Activated T-helper 1 cell treated with Interleukin-2 at 50 U/mL for 16 hours (primary cell): Measurements from ENCODE around the gene CRHR1.

Experiments used
- DNase-seq: peaks from one replicate; pipeline ENCODE4 v3.0.0-alpha.2; 2020; ENCODE audit warnings: low read depth

CRHR1 gene

GRCh38 chr17:45824475-45824874 is 40.4 kb downstream of the CRHR1 start:
- no peak for DNase-seq

GRCh38 chr17:45824901-45825492 is 40.9 kb downstream of the CRHR1 start:
- DNase-seq = no peak

DNA sequence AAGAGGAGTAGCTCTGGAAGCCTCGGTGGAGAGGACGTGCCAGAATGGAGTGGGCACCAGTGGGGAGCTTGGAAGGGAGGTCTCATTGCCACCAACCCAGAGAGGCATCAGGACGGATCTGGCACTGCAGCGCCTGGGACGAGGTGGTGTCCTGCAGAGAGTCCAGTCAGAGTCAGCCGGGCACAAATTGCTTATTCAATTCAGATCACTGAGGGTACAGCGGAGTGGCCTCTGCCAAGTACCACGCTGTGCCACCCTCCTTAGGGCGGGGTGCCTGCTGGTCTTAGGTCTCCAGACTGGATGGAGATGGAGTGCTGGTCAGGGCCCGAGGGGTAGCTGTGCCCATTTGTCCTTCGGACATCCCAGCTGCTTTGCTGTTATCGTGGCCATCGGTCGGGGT is 41.7 kb downstream of the CRHR1 start:
- DNase-seq = no peak

GRCh38 chr17:45826919-45827588 is 42.9 kb downstream of the CRHR1 start:
- no peak for DNase-seq

DNA sequence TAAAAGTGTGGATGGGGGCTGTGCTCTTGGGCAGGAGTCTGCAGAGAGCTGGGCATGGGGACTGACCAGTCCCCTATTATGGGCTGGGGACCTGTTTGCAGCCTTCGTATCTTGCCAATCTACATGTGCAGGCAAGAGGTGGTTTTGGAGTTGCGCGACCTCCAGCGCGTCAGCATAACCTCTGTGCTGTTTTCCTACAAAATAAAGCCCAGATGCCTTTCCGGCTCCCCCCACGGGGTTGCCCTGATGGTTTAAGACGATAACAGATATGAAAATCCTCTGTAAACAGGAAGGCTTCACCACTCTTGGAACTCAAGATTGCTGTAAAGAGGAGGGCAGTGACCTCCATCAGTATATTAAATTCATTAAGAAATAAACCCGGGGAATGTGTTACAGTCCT is 44.1 kb downstream of the CRHR1 start:
- DNase-seq = no peak

GRCh38 chr17:45828582-45829133 is 44.5 kb downstream of the CRHR1 start:
- DNase-seq = no peak

DNA sequence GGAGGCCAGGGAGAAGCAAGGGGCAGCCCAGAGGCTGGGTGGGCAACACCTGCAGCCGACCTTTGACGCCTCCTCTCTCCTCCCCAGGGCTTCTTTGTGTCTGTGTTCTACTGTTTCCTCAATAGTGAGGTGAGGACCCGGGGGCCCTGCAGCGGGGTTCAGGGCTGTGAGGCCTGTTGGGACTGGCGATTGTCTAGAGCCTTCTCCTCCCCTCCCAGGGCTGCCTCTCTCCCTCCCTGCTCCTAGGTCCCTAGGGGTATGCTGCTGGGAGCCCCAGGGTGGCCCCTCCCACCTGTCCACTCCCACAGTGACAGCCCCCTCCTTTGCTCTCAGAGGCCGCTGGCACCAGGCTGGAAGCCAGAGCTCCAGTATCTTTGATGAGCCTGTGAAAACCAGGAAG is 49.8 kb downstream of the CRHR1 start:
- DNase-seq = no peak

DNA sequence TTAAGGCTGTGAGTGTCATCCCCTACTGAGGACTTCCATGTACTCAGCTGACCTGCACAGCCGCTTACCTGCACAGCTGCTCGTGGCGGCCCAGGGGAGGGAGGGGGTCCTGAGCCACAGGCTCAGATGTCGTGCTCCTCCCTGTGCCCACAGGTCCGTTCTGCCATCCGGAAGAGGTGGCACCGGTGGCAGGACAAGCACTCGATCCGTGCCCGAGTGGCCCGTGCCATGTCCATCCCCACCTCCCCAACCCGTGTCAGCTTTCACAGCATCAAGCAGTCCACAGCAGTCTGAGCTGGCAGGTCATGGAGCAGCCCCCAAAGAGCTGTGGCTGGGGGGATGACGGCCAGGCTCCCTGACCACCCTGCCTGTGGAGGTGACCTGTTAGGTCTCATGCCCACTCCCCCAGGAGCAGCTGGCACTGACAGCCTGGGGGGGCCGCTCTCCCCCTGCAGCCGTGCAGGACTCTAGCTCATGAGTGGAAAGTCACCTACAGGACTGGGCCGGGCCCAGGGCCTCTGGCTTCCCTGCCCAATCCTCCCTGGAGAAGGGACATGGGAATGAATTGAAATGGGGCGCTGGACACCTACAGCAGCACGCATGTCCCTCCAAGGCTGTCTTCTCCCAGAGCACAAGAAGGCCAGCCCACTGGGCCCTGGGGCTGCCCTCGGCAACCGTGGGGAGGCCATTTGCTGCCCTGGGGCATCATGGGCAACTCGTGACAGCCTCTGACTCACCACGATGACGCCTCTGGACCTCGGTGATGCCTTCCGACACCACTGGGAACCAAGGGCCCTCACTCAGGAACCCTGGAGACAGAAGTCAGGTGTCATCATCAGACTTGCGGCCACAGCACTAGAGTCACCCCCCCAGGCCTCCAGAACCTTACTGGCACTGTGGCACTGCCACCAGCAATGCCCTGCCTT is 50.6 kb downstream of the CRHR1 start:
- DNase-seq = no peak

GRCh38 chr17:45835481-45835880 is 51.4 kb downstream of the CRHR1 start:
- DNase-seq = no peak

GRCh38 chr17:45836047-45837044 is 52.2 kb downstream of the CRHR1 start:
- DNase-seq = no peak

GRCh38 chr17:45837187-45837586 is 53.1 kb downstream of the CRHR1 start:
- no peak for DNase-seq

DNA sequence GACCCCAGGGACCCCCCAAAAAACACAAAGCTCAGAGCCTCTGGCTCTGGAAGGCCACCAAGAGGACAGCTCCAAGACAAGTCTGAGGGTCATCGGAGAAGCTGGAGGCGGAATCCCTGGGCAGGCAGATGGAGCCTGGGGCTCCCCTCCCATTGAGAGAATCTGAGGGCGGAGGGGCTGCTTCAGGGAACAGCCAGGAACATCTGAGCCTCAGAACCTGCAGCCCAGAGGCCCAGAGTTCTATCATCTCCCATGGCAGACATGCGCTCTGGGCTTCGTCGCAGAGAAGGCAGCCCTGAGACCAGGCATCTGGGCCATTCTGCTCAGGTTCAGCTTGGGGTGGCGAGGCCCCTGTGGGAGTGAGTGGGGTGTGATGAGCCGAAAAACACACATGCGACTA is 53.5 kb downstream of the CRHR1 start:
- no peak for DNase-seq

- DNase-seq = no peak
These were observed 54.7 kb downstream of the CRHR1 start for GRCh38 chr17:45838751-45839295.

DNA sequence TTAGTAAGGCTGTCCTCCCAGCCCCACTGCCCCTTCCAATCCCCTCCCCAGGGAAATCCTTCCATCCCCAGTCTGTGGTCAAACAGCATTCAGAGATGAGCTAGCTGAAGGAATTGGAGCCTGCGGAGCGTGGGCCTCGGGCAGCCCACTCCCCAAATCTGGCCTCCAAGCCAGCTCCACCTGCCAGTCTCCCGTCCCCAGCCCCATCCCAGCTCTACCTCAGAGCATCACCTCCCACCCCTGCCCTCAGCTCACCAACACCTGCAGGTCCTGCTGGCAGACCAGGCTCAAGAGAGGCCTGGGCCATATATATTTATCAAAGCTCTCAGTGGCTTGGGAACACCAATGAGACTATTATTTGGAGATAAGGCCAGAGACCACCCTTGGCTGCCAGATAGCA is 55.3 kb downstream of the CRHR1 start:
- DNase-seq = no peak

DNA sequence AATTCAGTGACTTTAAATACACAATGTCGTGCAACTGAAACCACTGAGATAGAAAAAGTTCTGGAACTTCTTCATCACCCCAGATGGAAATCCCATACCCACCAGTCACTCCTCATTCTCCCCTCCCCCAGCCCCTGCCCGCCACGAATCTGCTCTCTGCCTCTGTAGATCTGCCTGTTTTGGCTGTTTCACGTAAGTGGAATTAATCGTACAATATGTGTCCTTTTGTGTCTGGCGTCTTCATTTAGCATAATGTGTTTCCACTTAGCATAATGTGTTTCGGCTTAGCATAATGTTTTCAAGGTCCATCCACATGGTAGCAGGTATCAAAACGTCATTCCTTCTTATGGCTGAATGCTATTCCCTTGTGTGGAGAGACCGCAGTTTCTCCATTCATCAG is 57.1 kb downstream of the CRHR1 start:
- no peak for DNase-seq

GRCh38 chr17:45841883-45842525 is 57.9 kb downstream of the CRHR1 start:
- DNase-seq = no peak

DNA sequence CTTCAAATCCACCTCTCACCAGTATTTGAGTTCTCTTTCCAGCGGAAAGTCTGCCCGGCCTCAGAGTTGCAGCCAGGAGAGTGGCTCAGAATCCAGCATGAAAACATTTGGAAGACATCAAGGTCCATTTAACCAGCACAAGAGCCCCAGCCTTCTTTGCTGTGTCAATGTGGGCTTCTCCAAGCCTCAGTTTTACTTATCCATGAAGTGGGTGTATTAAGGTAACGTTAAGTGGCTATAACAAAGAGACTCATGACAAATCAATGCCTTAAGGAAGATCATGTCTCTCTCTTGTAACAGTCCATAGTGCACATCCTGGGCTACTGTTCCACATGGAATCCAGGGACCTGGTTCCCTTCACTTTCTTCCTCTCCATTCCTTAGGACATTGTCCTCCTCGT is 59.6 kb downstream of the CRHR1 start:
- DNase-seq = no peak

DNA sequence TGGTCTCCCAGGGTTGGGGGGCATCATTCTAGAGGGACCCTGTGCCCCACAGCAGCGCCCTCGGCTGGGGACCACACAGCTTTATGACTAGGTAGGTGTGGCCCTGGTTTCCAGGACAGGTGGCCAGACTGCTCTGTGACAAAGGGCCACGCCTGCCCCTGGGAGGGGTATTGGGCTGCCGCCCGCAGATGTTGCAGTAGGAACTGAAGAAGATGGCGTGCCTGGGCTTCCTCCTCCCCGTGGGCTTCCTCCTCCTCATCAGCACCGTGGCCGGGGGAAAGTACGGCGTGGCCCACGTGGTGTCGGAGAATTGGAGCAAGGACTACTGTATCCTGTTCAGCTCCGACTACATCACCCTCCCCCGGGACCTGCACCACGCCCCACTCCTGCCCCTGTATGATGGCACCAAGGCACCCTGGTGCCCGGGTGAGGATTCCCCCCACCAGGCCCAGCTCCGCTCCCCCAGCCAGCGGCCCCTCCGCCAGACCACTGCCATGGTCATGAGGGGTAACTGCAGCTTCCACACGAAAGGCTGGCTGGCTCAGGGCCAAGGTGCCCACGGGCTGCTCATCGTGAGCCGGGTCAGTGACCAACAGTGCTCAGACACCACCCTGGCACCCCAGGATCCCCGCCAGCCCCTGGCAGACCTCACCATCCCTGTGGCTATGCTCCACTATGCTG is 60.7 kb downstream of the CRHR1 start, which contains the start of gene SPPL2C:
TSS of gene SPPL2C (plus strand) at position 187 of the 681 bp plus-strand sequence. CDS start at position 213, 26 bp downstream.
- DNase-seq = no peak

- no peak for DNase-seq
These were observed 61.5 kb downstream of the CRHR1 start for GRCh38 chr17:45845376-45846185.
